ENCODE results near the gene EDDM13. TPM values are rescaled to one million over a fixed set of nuclear protein-coding genes. Genes with fewer than 3 reads are reported as not detected.
"Not testable (repeated sequence)": the region's sequence is repeated elsewhere in the genome, so short reads cannot be mapped to it uniquely, and the experiment has no call there.

The EDDM13 gene
- total RNA-seq, 1 donor from 2014 or later = not detected

DNA sequence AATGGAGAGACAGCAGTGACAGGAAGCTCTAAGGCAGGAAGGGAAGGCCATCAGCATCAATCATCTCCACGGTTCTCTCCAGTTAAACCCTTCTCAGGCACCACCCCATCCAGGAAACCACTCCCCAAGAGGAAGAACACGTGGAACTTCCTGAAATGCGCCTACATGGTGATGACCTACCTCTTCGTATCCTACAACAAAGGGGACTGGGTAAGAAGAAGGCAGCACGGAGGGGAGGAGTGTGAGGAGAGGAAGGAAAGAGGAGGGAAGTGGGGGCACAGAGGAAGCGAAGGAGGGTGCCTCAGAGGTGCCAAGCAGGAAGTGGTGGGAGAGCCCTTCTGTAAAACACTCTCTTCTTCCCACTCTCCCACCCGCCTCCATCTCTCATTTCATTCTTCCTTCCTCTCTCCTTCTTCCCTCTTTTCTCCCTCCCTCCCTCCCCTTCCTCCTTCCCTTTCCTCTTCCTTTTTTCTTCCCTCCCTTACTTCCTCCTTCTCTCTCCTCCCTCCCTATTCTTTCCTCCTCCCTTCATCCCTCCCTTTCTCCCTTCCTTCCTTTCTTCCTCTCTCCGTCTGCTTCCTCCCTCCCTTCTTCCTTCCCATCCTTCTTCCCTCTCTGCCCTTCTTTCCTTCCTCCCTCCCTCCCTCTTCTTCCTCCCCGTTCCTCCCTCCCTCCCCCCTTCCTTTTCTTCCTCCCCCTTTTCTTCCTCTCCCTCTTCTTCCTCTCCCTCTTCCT, 29.5 kb downstream of the EDDM13 start:
- Mint-ChIP-seq H3K27ac (ENCODE audit: unreplicated experiment) (no peak overlapping the region), H3K27me3 (ENCODE audit: unreplicated experiment) (no peaks in the 10 kb centered on the region), H3K36me3 (ENCODE audit: unreplicated experiment) (peaks cover 22% of the 10 kb centered on the region), H3K4me3 (ENCODE audit: unreplicated experiment) (no peak overlapping the region), H3K9me3 (ENCODE audit: unreplicated experiment) (no peaks in the 10 kb centered on the region), H3K4me1 (ENCODE audit: unreplicated experiment) (no peaks in the 10 kb centered on the region)
- TF ChIP-seq, protein P1, sequence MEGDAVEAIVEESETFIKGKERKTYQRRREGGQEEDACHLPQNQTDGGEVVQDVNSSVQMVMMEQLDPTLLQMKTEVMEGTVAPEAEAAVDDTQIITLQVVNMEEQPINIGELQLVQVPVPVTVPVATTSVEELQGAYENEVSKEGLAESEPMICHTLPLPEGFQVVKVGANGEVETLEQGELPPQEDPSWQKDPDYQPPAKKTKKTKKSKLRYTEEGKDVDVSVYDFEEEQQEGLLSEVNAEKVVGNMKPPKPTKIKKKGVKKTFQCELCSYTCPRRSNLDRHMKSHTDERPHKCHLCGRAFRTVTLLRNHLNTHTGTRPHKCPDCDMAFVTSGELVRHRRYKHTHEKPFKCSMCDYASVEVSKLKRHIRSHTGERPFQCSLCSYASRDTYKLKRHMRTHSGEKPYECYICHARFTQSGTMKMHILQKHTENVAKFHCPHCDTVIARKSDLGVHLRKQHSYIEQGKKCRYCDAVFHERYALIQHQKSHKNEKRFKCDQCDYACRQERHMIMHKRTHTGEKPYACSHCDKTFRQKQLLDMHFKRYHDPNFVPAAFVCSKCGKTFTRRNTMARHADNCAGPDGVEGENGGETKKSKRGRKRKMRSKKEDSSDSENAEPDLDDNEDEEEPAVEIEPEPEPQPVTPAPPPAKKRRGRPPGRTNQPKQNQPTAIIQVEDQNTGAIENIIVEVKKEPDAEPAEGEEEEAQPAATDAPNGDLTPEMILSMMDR (IDR thresholded peaks at IDR 0.05) = no peak
- no peak for DNase-seq (ENCODE audit: extremely low spot score, unreplicated experiment)

DNA sequence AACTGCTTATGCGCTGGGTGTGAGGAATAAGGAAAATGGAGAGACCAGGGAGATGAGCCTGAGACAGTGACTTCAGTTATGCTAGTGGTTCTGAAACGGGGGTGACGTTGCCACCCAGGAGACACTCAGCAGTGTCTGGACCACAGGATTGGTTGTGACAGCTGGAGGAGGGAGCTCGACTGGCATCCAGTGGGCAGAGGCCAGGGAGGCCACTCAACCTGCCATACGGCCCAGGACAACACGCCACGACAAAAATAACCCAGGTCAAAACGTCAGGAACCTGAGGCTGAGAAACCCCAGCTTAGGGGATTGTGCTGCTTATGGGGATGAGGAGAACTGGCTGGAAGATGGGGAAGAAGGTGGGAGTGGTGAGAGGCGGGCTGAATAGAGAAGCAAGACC, 31.7 kb downstream of the EDDM13 start:
- no peak overlapping the region for H3K27ac Mint-ChIP-seq (ENCODE audit: unreplicated experiment)
- no peaks in the 10 kb centered on the region for H3K9me3 Mint-ChIP-seq (ENCODE audit: unreplicated experiment)
- DNase-seq (ENCODE audit: extremely low spot score, unreplicated experiment) = no peak
- TF ChIP-seq, protein P1 (IDR thresholded peaks at IDR 0.05) = no peak
- no peaks in the 10 kb centered on the region for H3K27me3 Mint-ChIP-seq (ENCODE audit: unreplicated experiment)
- H3K4me1 Mint-ChIP-seq (ENCODE audit: unreplicated experiment) = no peaks in the 10 kb centered on the region
- peaks cover 19% of the 10 kb centered on the region for H3K36me3 Mint-ChIP-seq (ENCODE audit: unreplicated experiment)
- no peak overlapping the region for H3K4me3 Mint-ChIP-seq (ENCODE audit: unreplicated experiment)

DNA sequence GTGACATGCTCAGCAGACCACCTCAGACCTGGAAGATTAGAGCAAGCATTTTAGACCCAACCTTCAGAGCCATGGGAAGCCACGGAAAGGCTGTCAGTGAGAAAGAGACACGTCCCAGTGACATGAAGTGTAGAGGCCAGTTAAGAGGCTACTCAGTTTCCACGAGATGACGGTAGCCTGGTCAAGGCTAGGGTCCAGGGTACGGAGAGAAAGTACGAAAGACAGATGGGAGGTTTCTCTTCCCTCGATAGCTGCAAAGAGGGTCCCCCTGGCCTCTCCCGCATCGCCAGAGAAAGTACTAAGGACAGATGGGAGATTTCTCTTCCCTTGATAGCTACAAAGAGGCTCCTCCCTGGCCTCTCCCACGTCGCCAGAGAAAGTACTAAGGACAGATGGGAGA, 33.5 kb downstream of the EDDM13 start:
- no peak for DNase-seq (ENCODE audit: extremely low spot score, unreplicated experiment)
- Mint-ChIP-seq H3K27ac (ENCODE audit: unreplicated experiment) (no peak overlapping the region), H3K9me3 (ENCODE audit: unreplicated experiment) (no peaks in the 10 kb centered on the region), H3K27me3 (ENCODE audit: unreplicated experiment) (no peaks in the 10 kb centered on the region), H3K36me3 (ENCODE audit: unreplicated experiment) (peaks cover 20% of the 10 kb centered on the region), H3K4me3 (ENCODE audit: unreplicated experiment) (no peak overlapping the region), H3K4me1 (ENCODE audit: unreplicated experiment) (no peaks in the 10 kb centered on the region)
- TF ChIP-seq, protein P1 (IDR thresholded peaks at IDR 0.05) = no peak

DNA sequence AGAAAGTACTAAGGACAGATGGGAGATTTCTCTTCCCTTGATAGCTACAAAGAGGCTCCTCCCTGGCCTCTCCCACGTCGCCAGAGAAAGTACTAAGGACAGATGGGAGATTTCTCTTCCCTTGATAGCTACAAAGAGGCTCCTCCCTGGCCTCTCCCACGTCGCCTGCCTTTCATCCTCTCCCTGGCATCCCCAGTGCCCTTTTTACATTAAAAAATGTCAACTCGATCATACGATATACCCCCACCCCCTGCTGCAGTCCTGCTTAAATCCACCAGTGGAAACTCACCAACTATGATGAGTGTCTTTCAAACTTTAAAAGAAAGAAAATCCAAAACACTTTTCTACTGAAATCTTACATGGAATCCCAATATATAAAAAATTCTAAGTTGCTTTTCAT, 34.5 kb downstream of the EDDM13 start:
- DNase-seq (ENCODE audit: extremely low spot score, unreplicated experiment) = not testable (repeated sequence)

DNA sequence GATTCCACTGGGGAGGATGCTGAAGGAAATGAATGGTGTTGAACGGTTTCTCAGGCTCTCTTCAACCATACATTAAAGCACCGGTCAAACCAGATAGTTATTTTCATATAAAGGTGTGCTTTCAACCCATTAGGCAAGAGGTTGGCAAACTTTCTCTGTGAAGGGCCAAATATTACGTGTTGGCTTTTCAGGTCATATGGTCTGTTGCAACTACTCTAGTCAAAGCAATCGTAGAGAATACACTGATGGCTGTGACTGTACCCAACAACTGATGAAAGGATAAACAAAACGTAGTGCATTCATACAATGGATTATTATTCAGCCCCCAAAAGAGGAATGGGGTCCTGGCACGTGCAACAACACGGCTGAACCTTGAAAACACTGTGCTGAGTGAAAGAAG, 36.2 kb downstream of the EDDM13 start:
- no peaks in the 10 kb centered on the region for H3K27me3 Mint-ChIP-seq (ENCODE audit: unreplicated experiment)
- H3K27ac Mint-ChIP-seq (ENCODE audit: unreplicated experiment) = no peak overlapping the region
- H3K9me3 Mint-ChIP-seq (ENCODE audit: unreplicated experiment) = no peaks in the 10 kb centered on the region
- TF ChIP-seq, protein P1 (IDR thresholded peaks at IDR 0.05) = no peak
- H3K4me3 Mint-ChIP-seq (ENCODE audit: unreplicated experiment) = no peak overlapping the region
- DNase-seq (ENCODE audit: extremely low spot score, unreplicated experiment) = no peak
- peaks cover 16% of the 10 kb centered on the region for H3K36me3 Mint-ChIP-seq (ENCODE audit: unreplicated experiment)
- peaks cover 8% of the 10 kb centered on the region for H3K4me1 Mint-ChIP-seq (ENCODE audit: unreplicated experiment)

More for the DNA sequence above, 34.5 kb downstream of the EDDM13 start:
- H3K36me3 Mint-ChIP-seq (ENCODE audit: unreplicated experiment) = peaks cover 20% of the 10 kb centered on the region
- H3K9me3 Mint-ChIP-seq (ENCODE audit: unreplicated experiment); H3K27ac Mint-ChIP-seq (ENCODE audit: unreplicated experiment); H3K4me1 Mint-ChIP-seq (ENCODE audit: unreplicated experiment); H3K4me3 Mint-ChIP-seq (ENCODE audit: unreplicated experiment); H3K27me3 Mint-ChIP-seq (ENCODE audit: unreplicated experiment): not testable (repeated sequence)
